Measurements from ENCODE around the gene RAB5IF.
"Not testable (repeated sequence)": the region's sequence is repeated elsewhere in the genome, so short reads cannot be mapped to it uniquely, and the experiment has no call there.

Gene RAB5IF

DNA sequence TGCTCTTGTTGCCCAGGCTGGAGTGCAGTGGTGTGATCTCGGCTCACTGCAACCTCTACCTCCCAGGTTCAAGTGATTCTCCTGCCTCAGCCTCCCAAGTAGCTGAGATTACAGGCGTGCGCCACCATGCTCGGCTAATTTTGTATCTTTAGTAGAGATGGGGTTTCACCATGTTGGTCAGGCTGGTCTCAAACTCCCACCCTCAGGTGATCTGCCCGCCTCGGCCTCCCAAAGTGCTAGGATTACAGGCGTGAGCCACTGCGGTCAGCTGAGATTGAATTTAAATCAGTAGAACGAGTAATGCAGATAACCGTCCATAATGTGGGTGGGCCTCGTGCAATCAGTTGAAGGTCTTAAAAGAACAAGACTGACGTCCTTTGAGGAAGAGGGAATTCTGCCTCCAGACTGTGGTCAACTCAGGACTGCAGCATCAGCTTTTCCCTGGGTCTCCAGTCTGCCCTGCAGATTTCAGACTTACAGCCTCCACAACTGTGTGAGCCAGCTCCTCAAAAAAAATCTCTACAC is 33.4 kb downstream of the RAB5IF start:
- no CpG with 5 or more reads among the region's 12 CpGs for WGBS, 2 donors (ENCODE audit: extremely low coverage in 2 of 2, insufficient read length in 2 of 2, insufficient replicate concordance in 1 of 2)

GRCh38 chr20:36641506-36641843 is 35.9 kb downstream of the RAB5IF start:
- no peaks in the 10 kb centered on the region for H3K27me3 ChIP-seq (ENCODE audit: control insufficient read depth in 3 of 3, insufficient read depth in 3 of 3, low read depth in 1 of 3, low read length in 3 of 3)
- H3K79me1 ChIP-seq (ENCODE audit: low read depth, low read length) = no peaks in the 10 kb centered on the region
- H3K14ac ChIP-seq (ENCODE audit: low read length) = no peak overlapping the region
- H3K9me3 ChIP-seq (replicated peaks in 1 of 2; ENCODE audit: control insufficient read depth in 2 of 2, insufficient read depth in 1 of 2, low read depth in 1 of 2, low read length in 2 of 2) = no peaks in the 10 kb centered on the region
- DNase-seq (ENCODE audit: low spot score) = no peak
- WGBS, 2 donors (ENCODE audit: extremely low coverage in 2 of 2, insufficient read length in 2 of 2, insufficient replicate concordance in 1 of 2) = no CpG with 5 or more reads among the region's 3 CpGs
- H4K91ac ChIP-seq (ENCODE audit: low read depth, low read length, poor library complexity) = no peak overlapping the region
- no peak overlapping the region for H3K23ac ChIP-seq (ENCODE audit: low read depth, low read length, poor library complexity)
- peak overlapping the region; percentile 16 for H2AK5ac ChIP-seq (ENCODE audit: low read depth, low read length)
- no peak overlapping the region for H3K4me3 ChIP-seq (ENCODE audit: low read length in 2 of 2)
- no peak overlapping the region for H3K27ac ChIP-seq (replicated peaks; ENCODE audit: low read length)
- no peak overlapping the region for H2BK120ac ChIP-seq (ENCODE audit: low read depth, low read length)
- no peak overlapping the region for H3K4ac ChIP-seq (ENCODE audit: low read length)
- H2AFZ ChIP-seq (ENCODE audit: low read length) = peak overlapping the region; percentile 76
- no peaks in the 10 kb centered on the region for H3K36me3 ChIP-seq (replicated peaks in 1 of 2; ENCODE audit: control insufficient read depth in 2 of 2, insufficient read depth in 2 of 2, low read length in 2 of 2)
- no peak overlapping the region for H3K4me2 ChIP-seq (ENCODE audit: insufficient read depth, low read length, poor library complexity, severe bottlenecking)
- H2BK5ac ChIP-seq (ENCODE audit: low read length) = no peak overlapping the region
- no peak overlapping the region for H2BK12ac ChIP-seq (ENCODE audit: low read length)
- H3K4me1 ChIP-seq (ENCODE audit: control insufficient read depth in 2 of 2, insufficient read depth in 1 of 2, low read depth in 1 of 2, low read length in 2 of 2) = peaks cover 4 to 17% of the 10 kb centered on the region in 2 donors
- H3K18ac ChIP-seq (ENCODE audit: low read length) = no peak overlapping the region
- no peak overlapping the region for H2BK15ac ChIP-seq (ENCODE audit: low read length)
- H4K8ac ChIP-seq (ENCODE audit: low read depth, low read length) = no peak overlapping the region
- no peak overlapping the region for H3K9ac ChIP-seq (ENCODE audit: low read depth, low read length, poor library complexity)

More for the DNA sequence above, 33.4 kb downstream of the RAB5IF start:
- not testable (repeated sequence) for H2BK5ac ChIP-seq (ENCODE audit: low read length); H3K4me3 ChIP-seq (ENCODE audit: low read length in 2 of 2); H3K4me1 ChIP-seq (ENCODE audit: control insufficient read depth in 2 of 2, insufficient read depth in 1 of 2, low read depth in 1 of 2, low read length in 2 of 2); H4K8ac ChIP-seq (ENCODE audit: low read depth, low read length); H4K91ac ChIP-seq (ENCODE audit: low read depth, low read length, poor library complexity); H2AK5ac ChIP-seq (ENCODE audit: low read depth, low read length); H3K4me2 ChIP-seq (ENCODE audit: insufficient read depth, low read length, poor library complexity, severe bottlenecking); H2AFZ ChIP-seq (ENCODE audit: low read length); H3K23ac ChIP-seq (ENCODE audit: low read depth, low read length, poor library complexity); H3K4ac ChIP-seq (ENCODE audit: low read length); H3K36me3 ChIP-seq (replicated peaks in 1 of 2; ENCODE audit: control insufficient read depth in 2 of 2, insufficient read depth in 2 of 2, low read length in 2 of 2); H2BK12ac ChIP-seq (ENCODE audit: low read length); H3K9ac ChIP-seq (ENCODE audit: low read depth, low read length, poor library complexity); H2BK120ac ChIP-seq (ENCODE audit: low read depth, low read length); H2BK15ac ChIP-seq (ENCODE audit: low read length); H3K14ac ChIP-seq (ENCODE audit: low read length); H3K18ac ChIP-seq (ENCODE audit: low read length); H3K27me3 ChIP-seq (ENCODE audit: control insufficient read depth in 3 of 3, insufficient read depth in 3 of 3, low read depth in 1 of 3, low read length in 3 of 3); H3K27ac ChIP-seq (replicated peaks; ENCODE audit: low read length); DNase-seq (ENCODE audit: low spot score); H3K9me3 ChIP-seq (replicated peaks in 1 of 2; ENCODE audit: control insufficient read depth in 2 of 2, insufficient read depth in 1 of 2, low read depth in 1 of 2, low read length in 2 of 2); H3K79me1 ChIP-seq (ENCODE audit: low read depth, low read length)

DNA sequence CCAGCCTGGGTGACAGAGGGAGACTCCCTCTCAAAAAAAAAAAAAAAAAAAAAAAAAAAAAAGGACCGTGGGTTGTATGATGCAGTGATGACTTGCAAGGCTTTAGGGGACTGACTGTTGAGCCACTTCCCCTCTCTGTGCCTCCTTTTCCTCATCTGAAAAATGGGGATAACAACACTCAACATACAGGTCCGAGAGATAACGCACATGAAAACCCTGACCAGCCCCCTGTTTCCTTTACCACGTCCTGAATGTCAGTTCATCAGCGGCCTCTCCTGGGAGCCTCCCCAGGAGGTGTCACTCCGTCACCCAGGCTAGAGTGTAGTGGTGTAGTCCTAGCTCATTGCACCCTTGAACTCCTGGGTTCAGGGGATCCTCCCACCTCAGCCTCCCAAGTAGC is 36.6 kb downstream of the RAB5IF start:
- DNase-seq (ENCODE audit: low spot score) = no peak
- no peak overlapping the region for H3K4me2 ChIP-seq (ENCODE audit: insufficient read depth, low read length, poor library complexity, severe bottlenecking)
- peaks cover 4 to 22% of the 10 kb centered on the region in 2 donors for H3K4me1 ChIP-seq (ENCODE audit: control insufficient read depth in 2 of 2, insufficient read depth in 1 of 2, low read depth in 1 of 2, low read length in 2 of 2)
- no CpG with 5 or more reads among the region's 6 CpGs for WGBS, 2 donors (ENCODE audit: extremely low coverage in 2 of 2, insufficient read length in 2 of 2, insufficient replicate concordance in 1 of 2)
- no peak overlapping the region for H3K18ac ChIP-seq (ENCODE audit: low read length)
- no peaks in the 10 kb centered on the region for H3K79me1 ChIP-seq (ENCODE audit: low read depth, low read length)
- no peak overlapping the region for H3K27ac ChIP-seq (replicated peaks; ENCODE audit: low read length)
- H2AFZ ChIP-seq (ENCODE audit: low read length) = no peak overlapping the region
- H4K91ac ChIP-seq (ENCODE audit: low read depth, low read length, poor library complexity) = no peak overlapping the region
- no peaks in the 10 kb centered on the region for H3K36me3 ChIP-seq (replicated peaks in 1 of 2; ENCODE audit: control insufficient read depth in 2 of 2, insufficient read depth in 2 of 2, low read length in 2 of 2)
- H3K27me3 ChIP-seq (ENCODE audit: control insufficient read depth in 3 of 3, insufficient read depth in 3 of 3, low read depth in 1 of 3, low read length in 3 of 3) = no peaks in the 10 kb centered on the region
- no peak overlapping the region for H2BK12ac ChIP-seq (ENCODE audit: low read length)
- H3K4me3 ChIP-seq (ENCODE audit: low read length in 2 of 2) = no peak overlapping the region
- H3K9ac ChIP-seq (ENCODE audit: low read depth, low read length, poor library complexity) = no peak overlapping the region
- H2BK15ac ChIP-seq (ENCODE audit: low read length) = peak overlapping the region; percentile 15
- no peak overlapping the region for H3K23ac ChIP-seq (ENCODE audit: low read depth, low read length, poor library complexity)
- no peak overlapping the region for H4K8ac ChIP-seq (ENCODE audit: low read depth, low read length)
- H2BK5ac ChIP-seq (ENCODE audit: low read length) = no peak overlapping the region
- H3K9me3 ChIP-seq (replicated peaks in 1 of 2; ENCODE audit: control insufficient read depth in 2 of 2, insufficient read depth in 1 of 2, low read depth in 1 of 2, low read length in 2 of 2) = no peaks in the 10 kb centered on the region
- H3K4ac ChIP-seq (ENCODE audit: low read length) = no peak overlapping the region
- H2AK5ac ChIP-seq (ENCODE audit: low read depth, low read length) = no peak overlapping the region
- H2BK120ac ChIP-seq (ENCODE audit: low read depth, low read length) = peak overlapping the region; percentile 76
- H3K14ac ChIP-seq (ENCODE audit: low read length) = no peak overlapping the region

DNA sequence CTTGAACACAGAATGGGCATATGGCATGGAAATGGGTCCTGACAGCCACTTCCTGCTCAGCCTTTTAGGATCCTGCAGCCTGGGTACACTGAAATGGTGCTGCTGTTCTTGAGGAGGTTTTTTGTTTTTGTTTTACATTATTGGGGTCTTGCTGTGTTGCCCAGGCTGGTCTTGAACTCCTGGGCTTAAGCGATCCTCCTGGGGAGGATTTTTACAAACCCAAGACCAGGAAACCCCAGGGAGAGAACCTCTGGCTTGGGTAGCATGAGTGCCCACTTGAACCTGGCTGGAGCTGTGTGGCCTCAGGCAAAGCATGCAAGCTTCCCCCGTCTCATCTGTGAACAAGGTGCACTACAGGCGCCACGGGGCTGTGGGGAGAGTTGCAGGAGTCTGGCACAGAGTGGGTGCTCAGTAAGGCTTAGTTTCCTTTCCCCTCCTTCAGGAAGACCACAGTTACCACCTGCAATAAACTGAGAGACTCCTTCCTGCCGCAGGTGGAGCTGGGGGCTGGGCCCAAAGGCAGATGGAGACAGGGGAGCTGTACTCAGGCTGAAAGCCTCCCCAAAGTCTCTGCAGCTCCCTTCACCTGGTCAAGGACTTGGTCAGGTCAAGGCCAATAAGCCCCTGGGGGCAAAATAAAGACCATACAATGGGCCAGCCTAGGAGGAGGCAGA is 38.6 kb downstream of the RAB5IF start:
- H3K23ac ChIP-seq (ENCODE audit: low read depth, low read length, poor library complexity) = no peak overlapping the region
- H3K27ac ChIP-seq (replicated peaks; ENCODE audit: low read length) = no peak overlapping the region
- no peak overlapping the region for H3K4ac ChIP-seq (ENCODE audit: low read length)
- H3K4me2 ChIP-seq (ENCODE audit: insufficient read depth, low read length, poor library complexity, severe bottlenecking) = no peak overlapping the region
- no peaks in the 10 kb centered on the region for H3K9me3 ChIP-seq (replicated peaks in 1 of 2; ENCODE audit: control insufficient read depth in 2 of 2, insufficient read depth in 1 of 2, low read depth in 1 of 2, low read length in 2 of 2)
- no peaks in the 10 kb centered on the region for H3K79me1 ChIP-seq (ENCODE audit: low read depth, low read length)
- no peak overlapping the region for H4K91ac ChIP-seq (ENCODE audit: low read depth, low read length, poor library complexity)
- no peak overlapping the region for H3K9ac ChIP-seq (ENCODE audit: low read depth, low read length, poor library complexity)
- H3K18ac ChIP-seq (ENCODE audit: low read length) = no peak overlapping the region
- H3K14ac ChIP-seq (ENCODE audit: low read length) = peak overlapping the region; percentile 58
- no peak overlapping the region for H2BK5ac ChIP-seq (ENCODE audit: low read length)
- H3K4me3 ChIP-seq (ENCODE audit: low read length in 2 of 2) = no peak overlapping the region
- peak overlapping the region; percentile 70 for H2BK15ac ChIP-seq (ENCODE audit: low read length)
- peaks cover 4 to 29% of the 10 kb centered on the region in 2 donors for H3K4me1 ChIP-seq (ENCODE audit: control insufficient read depth in 2 of 2, insufficient read depth in 1 of 2, low read depth in 1 of 2, low read length in 2 of 2)
- H3K27me3 ChIP-seq (ENCODE audit: control insufficient read depth in 3 of 3, insufficient read depth in 3 of 3, low read depth in 1 of 3, low read length in 3 of 3) = no peaks in the 10 kb centered on the region
- peak overlapping the region; percentile 30 for H2AK5ac ChIP-seq (ENCODE audit: low read depth, low read length)
- peak overlapping the region; percentile 73 for H2BK12ac ChIP-seq (ENCODE audit: low read length)
- no peak for DNase-seq (ENCODE audit: low spot score)
- H4K8ac ChIP-seq (ENCODE audit: low read depth, low read length) = no peak overlapping the region
- no peak overlapping the region for H2AFZ ChIP-seq (ENCODE audit: low read length)
- no peaks in the 10 kb centered on the region for H3K36me3 ChIP-seq (replicated peaks in 1 of 2; ENCODE audit: control insufficient read depth in 2 of 2, insufficient read depth in 2 of 2, low read length in 2 of 2)
- WGBS, 2 donors (ENCODE audit: extremely low coverage in 2 of 2, insufficient read length in 2 of 2, insufficient replicate concordance in 1 of 2) = no CpG with 5 or more reads among the region's 5 CpGs
- no peak overlapping the region for H2BK120ac ChIP-seq (ENCODE audit: low read depth, low read length)
